Erythroblast (primary cell): ENCODE measurements around the gene REG4.

Experiments
- GATA1 ChIP-seq: IDR thresholded peaks from 2 replicates; pipeline ENCODE4 v1.6.1; 2011; ENCODE audit warnings: low read depth, mild to moderate bottlenecking, control low read depth, low read length, moderate library complexity
- POLR2A ChIP-seq: IDR thresholded peaks from 2 replicates; pipeline ENCODE4 v1.6.1; 2011; ENCODE audit warnings: mild to moderate bottlenecking, low read length

- no peak for TF ChIP-seq POLR2A
- no peak for TF ChIP-seq GATA1
These were observed 43.8 kb downstream of the REG4 start for GRCh38 chr1:119767486-119767885.
